Measurements from ENCODE around the gene EDN2.

The EDN2 gene

DNA sequence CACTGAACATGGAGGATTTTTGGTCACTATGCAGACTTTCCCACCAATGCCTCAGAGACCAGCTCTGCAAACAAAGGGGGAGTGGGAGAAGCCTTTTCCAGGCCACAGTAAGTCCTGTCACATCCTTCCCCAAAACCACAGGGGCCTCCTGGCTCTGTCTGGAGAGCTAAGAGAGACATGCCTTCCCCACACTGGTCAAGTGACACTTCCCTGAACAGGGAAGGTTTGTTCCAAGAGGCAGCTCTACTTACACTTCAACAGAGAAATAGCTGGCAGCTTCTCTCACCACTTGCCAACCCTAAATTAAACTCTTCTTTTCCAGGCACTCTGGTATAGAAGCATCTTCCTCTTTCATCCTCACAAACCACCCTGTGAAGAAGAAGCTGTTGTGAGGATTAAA, 39.7 kb downstream of the EDN2 start (continued):
- TF ChIP-seq, protein P1, sequence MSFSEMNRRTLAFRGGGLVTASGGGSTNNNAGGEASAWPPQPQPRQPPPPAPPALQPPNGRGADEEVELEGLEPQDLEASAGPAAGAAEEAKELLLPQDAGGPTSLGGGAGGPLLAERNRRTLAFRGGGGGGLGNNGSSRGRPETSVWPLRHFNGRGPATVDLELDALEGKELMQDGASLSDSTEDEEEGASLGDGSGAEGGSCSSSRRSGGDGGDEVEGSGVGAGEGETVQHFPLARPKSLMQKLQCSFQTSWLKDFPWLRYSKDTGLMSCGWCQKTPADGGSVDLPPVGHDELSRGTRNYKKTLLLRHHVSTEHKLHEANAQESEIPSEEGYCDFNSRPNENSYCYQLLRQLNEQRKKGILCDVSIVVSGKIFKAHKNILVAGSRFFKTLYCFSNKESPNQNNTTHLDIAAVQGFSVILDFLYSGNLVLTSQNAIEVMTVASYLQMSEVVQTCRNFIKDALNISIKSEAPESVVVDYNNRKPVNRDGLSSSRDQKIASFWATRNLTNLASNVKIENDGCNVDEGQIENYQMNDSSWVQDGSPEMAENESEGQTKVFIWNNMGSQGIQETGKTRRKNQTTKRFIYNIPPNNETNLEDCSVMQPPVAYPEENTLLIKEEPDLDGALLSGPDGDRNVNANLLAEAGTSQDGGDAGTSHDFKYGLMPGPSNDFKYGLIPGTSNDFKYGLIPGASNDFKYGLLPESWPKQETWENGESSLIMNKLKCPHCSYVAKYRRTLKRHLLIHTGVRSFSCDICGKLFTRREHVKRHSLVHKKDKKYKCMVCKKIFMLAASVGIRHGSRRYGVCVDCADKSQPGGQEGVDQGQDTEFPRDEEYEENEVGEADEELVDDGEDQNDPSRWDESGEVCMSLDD (tag by site-specific recombination; IDR thresholded peaks at IDR 0.05), result no peak
- TF ChIP-seq EGR2 (tag by site-specific recombination; IDR thresholded peaks at IDR 0.05; ENCODE audit: low read depth), result no peak

DNA sequence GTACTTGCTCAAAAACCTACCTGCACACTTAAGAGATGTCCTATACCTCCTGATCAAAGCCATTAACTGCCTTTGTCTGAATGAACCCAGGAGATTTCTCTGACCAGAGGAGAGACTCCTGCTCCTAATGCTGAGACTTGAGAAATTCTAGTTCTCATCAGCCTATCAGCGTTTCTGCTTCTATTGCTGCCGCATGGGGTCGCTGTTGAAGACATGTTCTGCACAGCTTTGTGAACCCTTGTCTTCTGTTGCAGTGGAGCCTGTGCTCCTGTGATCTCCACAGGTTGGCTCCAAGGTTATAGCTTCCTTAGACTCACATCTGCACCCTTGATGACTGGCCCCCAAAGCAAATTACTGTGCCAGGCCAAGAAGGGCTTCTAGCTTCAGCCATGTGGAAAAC, 40.2 kb downstream of the EDN2 start:
- no peaks in the 10 kb centered on the region for H3K4me1 ChIP-seq (ENCODE audit: control insufficient read depth, insufficient read depth, low read length)
- POLR2A ChIA-PET, result interaction anchor here (1.0 kb wide), 1 partner anchor 10 kb away, joined by 3 read pairs; no protein-coding TSS in a partner anchor
- no peaks in the 10 kb centered on the region for H3K36me3 ChIP-seq (ENCODE audit: control insufficient read depth in 2 of 2, insufficient read depth in 1 of 2, low read length in 2 of 2)
- H3K4me3 ChIP-seq (ENCODE audit: low read depth, low read length), result no peak overlapping the region
- CTCF ChIA-PET, result interaction anchor here (0.5 to 3.6 kb wide), 14 partner anchors 10 to 125 kb away, joined by 3 to 23 read pairs (median 3); partner anchors contain the start of gene FOXO6
- TF ChIP-seq ZNF2 (tag by site-specific recombination; IDR thresholded peaks at IDR 0.05) (peak; percentile 100), SETDB1 (IDR thresholded peaks at IDR 0.05; ENCODE audit: insufficient read length, low read length) (peak; percentile 94), KLF8 (tag by site-specific recombination; IDR thresholded peaks at IDR 0.05) (no peak)
- no peak overlapping the region for H3K27ac ChIP-seq (ENCODE audit: extremely low read depth, low read depth, low read length)
- no peaks in the 10 kb centered on the region for H3K9me3 ChIP-seq (ENCODE audit: control insufficient read depth, insufficient read depth, low read depth, low read length)

DNA sequence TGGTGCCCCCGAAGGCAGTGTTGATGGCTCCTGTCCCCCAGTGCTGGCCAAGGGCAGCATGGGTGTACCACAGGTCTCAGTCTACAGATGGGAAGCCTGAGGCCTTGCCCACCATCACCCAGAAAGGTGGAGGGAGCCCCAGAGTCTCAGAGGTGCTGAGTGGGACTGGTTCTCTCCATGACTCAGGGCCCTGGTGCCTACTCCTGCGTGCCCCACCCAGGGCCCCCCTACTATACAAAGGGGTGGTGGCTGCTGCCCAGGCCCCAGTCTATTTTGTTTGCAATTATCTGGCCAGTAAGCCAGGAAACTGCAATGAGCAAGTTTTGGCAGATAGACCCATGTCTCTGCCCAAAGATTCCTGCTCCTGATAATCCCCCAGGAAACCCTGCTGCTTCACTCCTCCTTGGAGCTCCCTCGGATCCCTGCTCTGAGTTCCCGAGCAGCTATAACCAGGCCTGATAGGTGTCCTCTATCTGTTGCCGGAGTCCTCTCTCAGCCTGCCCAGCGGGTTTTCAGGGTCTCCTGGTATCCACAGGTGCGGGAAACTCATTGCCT, 41.7 kb downstream of the EDN2 start:
- Histone ChIP-seq H3K4me3 (ENCODE audit: low read depth, low read length) (no peak overlapping the region), H3K36me3 (ENCODE audit: control insufficient read depth in 2 of 2, insufficient read depth in 1 of 2, low read length in 2 of 2) (no peaks in the 10 kb centered on the region), H3K27ac (ENCODE audit: extremely low read depth, low read depth, low read length) (no peak overlapping the region), H3K4me1 (ENCODE audit: control insufficient read depth, insufficient read depth, low read length) (no peaks in the 10 kb centered on the region), H3K9me3 (ENCODE audit: control insufficient read depth, insufficient read depth, low read depth, low read length) (no peaks in the 10 kb centered on the region)
- TF ChIP-seq SETDB1 (IDR thresholded peaks at IDR 0.05; ENCODE audit: insufficient read length, low read length) (no peak), ZNF274 (IDR thresholded peaks at IDR 0.05; ENCODE audit: low read length) (no peak), ZNF274 (tag by site-specific recombination; IDR thresholded peaks at IDR 0.05; ENCODE audit: borderline replicate concordance) (no peak), ZNF2 (tag by site-specific recombination; IDR thresholded peaks at IDR 0.05) (no peak), ZNF707 (tag by site-specific recombination; IDR thresholded peaks at IDR 0.05) (no peak), ZNF677 (tag by site-specific recombination; IDR thresholded peaks at IDR 0.05) (no peak), ZNF16 (tag by site-specific recombination; IDR thresholded peaks at IDR 0.05; ENCODE audit: low read depth) (no peak), ZNF214 (tag by site-specific recombination; IDR thresholded peaks at IDR 0.05; ENCODE audit: borderline replicate concordance) (no peak), ZNF623 (tag by site-specific recombination; IDR thresholded peaks at IDR 0.05) (no peak), ZNF426 (tag by site-specific recombination; IDR thresholded peaks at IDR 0.05) (no peak), ZNF292 (tag by site-specific recombination; IDR thresholded peaks at IDR 0.05; ENCODE audit: borderline replicate concordance, low read depth) (no peak), ZNF23 (tag by site-specific recombination; IDR thresholded peaks at IDR 0.05; ENCODE audit: borderline replicate concordance) (no peak), ZNF266 (tag by site-specific recombination; IDR thresholded peaks at IDR 0.05; ENCODE audit: low read depth) (no peak), ZNF596 (tag by site-specific recombination; IDR thresholded peaks at IDR 0.05) (no peak), SCRT2 (tag by site-specific recombination; IDR thresholded peaks at IDR 0.05) (no peak), ZBTB48 (tag by site-specific recombination; IDR thresholded peaks at IDR 0.05) (no peak)
- TF ChIP-seq, protein P2, sequence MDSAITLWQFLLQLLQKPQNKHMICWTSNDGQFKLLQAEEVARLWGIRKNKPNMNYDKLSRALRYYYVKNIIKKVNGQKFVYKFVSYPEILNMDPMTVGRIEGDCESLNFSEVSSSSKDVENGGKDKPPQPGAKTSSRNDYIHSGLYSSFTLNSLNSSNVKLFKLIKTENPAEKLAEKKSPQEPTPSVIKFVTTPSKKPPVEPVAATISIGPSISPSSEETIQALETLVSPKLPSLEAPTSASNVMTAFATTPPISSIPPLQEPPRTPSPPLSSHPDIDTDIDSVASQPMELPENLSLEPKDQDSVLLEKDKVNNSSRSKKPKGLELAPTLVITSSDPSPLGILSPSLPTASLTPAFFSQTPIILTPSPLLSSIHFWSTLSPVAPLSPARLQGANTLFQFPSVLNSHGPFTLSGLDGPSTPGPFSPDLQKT (IDR thresholded peaks at IDR 0.05; ENCODE audit: borderline replicate concordance, low read depth, low read length), result no peak
- TF ChIP-seq, protein P3, sequence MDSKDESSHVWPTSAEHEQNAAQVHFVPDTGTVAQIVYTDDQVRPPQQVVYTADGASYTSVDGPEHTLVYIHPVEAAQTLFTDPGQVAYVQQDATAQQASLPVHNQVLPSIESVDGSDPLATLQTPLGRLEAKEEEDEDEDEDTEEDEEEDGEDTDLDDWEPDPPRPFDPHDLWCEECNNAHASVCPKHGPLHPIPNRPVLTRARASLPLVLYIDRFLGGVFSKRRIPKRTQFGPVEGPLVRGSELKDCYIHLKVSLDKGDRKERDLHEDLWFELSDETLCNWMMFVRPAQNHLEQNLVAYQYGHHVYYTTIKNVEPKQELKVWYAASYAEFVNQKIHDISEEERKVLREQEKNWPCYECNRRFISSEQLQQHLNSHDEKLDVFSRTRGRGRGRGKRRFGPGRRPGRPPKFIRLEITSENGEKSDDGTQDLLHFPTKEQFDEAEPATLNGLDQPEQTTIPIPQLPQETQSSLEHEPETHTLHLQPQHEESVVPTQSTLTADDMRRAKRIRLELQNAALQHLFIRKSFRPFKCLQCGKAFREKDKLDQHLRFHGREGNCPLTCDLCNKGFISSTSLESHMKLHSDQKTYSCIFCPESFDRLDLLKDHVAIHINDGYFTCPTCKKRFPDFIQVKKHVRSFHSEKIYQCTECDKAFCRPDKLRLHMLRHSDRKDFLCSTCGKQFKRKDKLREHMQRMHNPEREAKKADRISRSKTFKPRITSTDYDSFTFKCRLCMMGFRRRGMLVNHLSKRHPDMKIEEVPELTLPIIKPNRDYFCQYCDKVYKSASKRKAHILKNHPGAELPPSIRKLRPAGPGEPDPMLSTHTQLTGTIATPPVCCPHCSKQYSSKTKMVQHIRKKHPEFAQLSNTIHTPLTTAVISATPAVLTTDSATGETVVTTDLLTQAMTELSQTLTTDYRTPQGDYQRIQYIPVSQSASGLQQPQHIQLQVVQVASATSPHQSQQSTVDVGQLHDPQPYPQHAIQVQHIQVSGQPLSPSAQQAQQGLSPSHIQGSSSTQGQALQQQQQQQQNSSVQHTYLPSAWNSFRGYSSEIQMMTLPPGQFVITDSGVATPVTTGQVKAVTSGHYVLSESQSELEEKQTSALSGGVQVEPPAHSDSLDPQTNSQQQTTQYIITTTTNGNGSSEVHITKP (tag by site-specific recombination; IDR thresholded peaks at IDR 0.05), result no peak
- TF ChIP-seq, protein P4, sequence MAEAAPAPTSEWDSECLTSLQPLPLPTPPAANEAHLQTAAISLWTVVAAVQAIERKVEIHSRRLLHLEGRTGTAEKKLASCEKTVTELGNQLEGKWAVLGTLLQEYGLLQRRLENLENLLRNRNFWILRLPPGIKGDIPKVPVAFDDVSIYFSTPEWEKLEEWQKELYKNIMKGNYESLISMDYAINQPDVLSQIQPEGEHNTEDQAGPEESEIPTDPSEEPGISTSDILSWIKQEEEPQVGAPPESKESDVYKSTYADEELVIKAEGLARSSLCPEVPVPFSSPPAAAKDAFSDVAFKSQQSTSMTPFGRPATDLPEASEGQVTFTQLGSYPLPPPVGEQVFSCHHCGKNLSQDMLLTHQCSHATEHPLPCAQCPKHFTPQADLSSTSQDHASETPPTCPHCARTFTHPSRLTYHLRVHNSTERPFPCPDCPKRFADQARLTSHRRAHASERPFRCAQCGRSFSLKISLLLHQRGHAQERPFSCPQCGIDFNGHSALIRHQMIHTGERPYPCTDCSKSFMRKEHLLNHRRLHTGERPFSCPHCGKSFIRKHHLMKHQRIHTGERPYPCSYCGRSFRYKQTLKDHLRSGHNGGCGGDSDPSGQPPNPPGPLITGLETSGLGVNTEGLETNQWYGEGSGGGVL (tag by site-specific recombination; IDR thresholded peaks at IDR 0.05), result no peak
- ChIA-PET POLR2A (no interaction called here), CTCF (interaction anchor here (1.0 to 3.6 kb wide), 2 partner anchors 8 to 32 kb away, joined by 3 to 23 read pairs; no protein-coding TSS in a partner anchor)

Data from HEK293 (cell line).